ENCODE results near the gene RAB37. TPM values are rescaled to one million over a fixed set of nuclear protein-coding genes. Genes with fewer than 3 reads are reported as not detected.

Gene RAB37
- 0.53 TPM in 1 of 2 replicates, not detected in the other for total RNA-seq

GRCh38 chr17:74736513-74737298 lies at the start of gene RAB37:
Gene RAB37, plus strand, starts transcription at chr17:74737256. Its CDS starts 17 bp downstream, at chr17:74737273.

GRCh38 chr17:74712756-74713155 lies 24.3 kb upstream of the RAB37 start, which contains the start of gene CD300LF:
Gene CD300LF, minus strand, starts transcription at chr17:74712923. Its CDS starts 57 bp downstream, at chr17:74712866.

GRCh38 chr17:74748529-74749278 lies 11.6 kb downstream of the RAB37 start, which contains the start of gene NHERF1:
Gene NHERF1, plus strand, starts transcription at chr17:74748628. Its CDS starts 219 bp downstream, at chr17:74748847.

GRCh38 chr17:74776044-74776962 lies 39.2 kb downstream of the RAB37 start, which contains the start of gene NAT9:
Gene NAT9, minus strand, starts transcription at chr17:74776345. Its CDS starts 647 bp downstream, at chr17:74775698.

Other genes starting within 250 kb of the RAB37 start
- not detected in 2 replicates for gene CD300LB, start 205.8 kb upstream of the RAB37 start, total RNA-seq
- gene CD300C, start 191.1 kb upstream of the RAB37 start, total RNA-seq, result not detected in 2 replicates
- gene CD300H, start 169.7 kb upstream of the RAB37 start, total RNA-seq, result not detected in 2 replicates
- not detected in 2 replicates for gene CD300LD, start 145.0 kb upstream of the RAB37 start, total RNA-seq
- not detected in 2 replicates for gene CD300E, start 113.5 kb upstream of the RAB37 start, total RNA-seq
- not detected in 2 replicates for gene CD300LF, start 24.3 kb upstream of the RAB37 start, total RNA-seq
- gene NHERF1, start 11.4 kb downstream of the RAB37 start, total RNA-seq, result 35.3 and 42.1 TPM in 2 replicates
- 26.4 and 32.0 TPM in 2 replicates for gene NAT9, start 39.1 kb downstream of the RAB37 start, total RNA-seq
- gene GRIN2C, start 122.6 kb downstream of the RAB37 start, total RNA-seq, result not detected in 2 replicates
- 48.1 and 52.5 TPM in 2 replicates for gene FDXR, start 135.7 kb downstream of the RAB37 start, total RNA-seq
- gene FADS6, start 156.4 kb downstream of the RAB37 start, total RNA-seq, result not detected in 2 replicates
- not detected in 2 replicates for gene USH1G, start 186.0 kb downstream of the RAB37 start, total RNA-seq
- not detected in 2 replicates for gene OTOP2, start 187.0 kb downstream of the RAB37 start, total RNA-seq
- not detected in 2 replicates for gene OTOP3, start 198.6 kb downstream of the RAB37 start, total RNA-seq
- gene HID1, start 235.5 kb downstream of the RAB37 start, total RNA-seq, result under 0.01 and 0.53 TPM in 2 replicates